ENCODE results near the gene TRMO. TPM values are rescaled to one million over a fixed set of nuclear protein-coding genes. Genes with fewer than 3 reads are reported as not detected.

The TRMO gene
- total RNA-seq, 1 donor from 2014 or later = 8.5 TPM

GRCh38 chr9:97935276-97935675, 13.0 kb upstream of the TRMO start:
- no peaks in the 10 kb centered on the region for H3K9me3 ChIP-seq (ENCODE audit: insufficient read depth, low read depth, low read length)
- H3K9me3 Mint-ChIP-seq (ENCODE audit: unreplicated experiment) = peaks cover 1% of the 10 kb centered on the region
- H4K20me1 ChIP-seq (ENCODE audit: insufficient read depth, low read length) = no peaks in the 10 kb centered on the region
- no peak for DNase-seq (ENCODE audit: low read depth)
- no peak overlapping the region for H2AFZ ChIP-seq (ENCODE audit: low read depth, low read length)
- H3K4me3 Mint-ChIP-seq (ENCODE audit: unreplicated experiment) = no peak overlapping the region
- H3K36me3 ChIP-seq (ENCODE audit: insufficient read depth, low read length) = no peaks in the 10 kb centered on the region
- H3K4me1 ChIP-seq (ENCODE audit: insufficient read depth, low read length) = no peaks in the 10 kb centered on the region
- H3K4me3 ChIP-seq (ENCODE audit: insufficient read depth, low read depth, low read length) = no peak overlapping the region
- no peaks in the 10 kb centered on the region for H3K4me1 Mint-ChIP-seq (ENCODE audit: low read depth, unreplicated experiment)
- H3K27ac Mint-ChIP-seq (ENCODE audit: unreplicated experiment) = no peak overlapping the region
- peaks cover 56% of the 10 kb centered on the region for H3K27me3 Mint-ChIP-seq (ENCODE audit: low read depth, unreplicated experiment)
- peaks cover 54% of the 10 kb centered on the region for H3K27me3 ChIP-seq (ENCODE audit: insufficient read depth, low read length)
- H3K4me2 ChIP-seq (ENCODE audit: low read length) = no peak overlapping the region
- no peak overlapping the region for H3K9ac ChIP-seq (ENCODE audit: low read length)
- no peaks in the 10 kb centered on the region for H3K36me3 Mint-ChIP-seq (ENCODE audit: low read depth, unreplicated experiment)
- no peaks in the 10 kb centered on the region for H3K79me2 ChIP-seq (ENCODE audit: insufficient read depth, low read length)
- FAIRE-seq = no peak
- no peak overlapping the region for H3K27ac ChIP-seq (ENCODE audit: low read depth, low read length)
- TF ChIP-seq EZH2 (IDR thresholded peaks at IDR 0.05; ENCODE audit: insufficient read depth, low read length) (no peak), CTCF (IDR thresholded peaks at IDR 0.05; ENCODE audit: insufficient read depth, low read depth, low read length) (no peak)

GRCh38 chr9:97934321-97935115, 12.2 kb upstream of the TRMO start:
- Mint-ChIP-seq H3K4me3 (ENCODE audit: unreplicated experiment) (no peak overlapping the region), H3K4me1 (ENCODE audit: low read depth, unreplicated experiment) (no peaks in the 10 kb centered on the region), H3K9me3 (ENCODE audit: unreplicated experiment) (peaks cover 1% of the 10 kb centered on the region), H3K27ac (ENCODE audit: unreplicated experiment) (no peak overlapping the region), H3K36me3 (ENCODE audit: low read depth, unreplicated experiment) (no peaks in the 10 kb centered on the region), H3K27me3 (ENCODE audit: low read depth, unreplicated experiment) (peaks cover 59% of the 10 kb centered on the region)
- H3K79me2 ChIP-seq (ENCODE audit: insufficient read depth, low read length) = no peaks in the 10 kb centered on the region
- H3K27me3 ChIP-seq (ENCODE audit: insufficient read depth, low read length) = peaks cover 58% of the 10 kb centered on the region
- H3K4me1 ChIP-seq (ENCODE audit: insufficient read depth, low read length) = no peaks in the 10 kb centered on the region
- H3K4me3 ChIP-seq (ENCODE audit: insufficient read depth, low read depth, low read length) = no peak overlapping the region
- no peaks in the 10 kb centered on the region for H4K20me1 ChIP-seq (ENCODE audit: insufficient read depth, low read length)
- H3K36me3 ChIP-seq (ENCODE audit: insufficient read depth, low read length) = no peaks in the 10 kb centered on the region
- H3K4me2 ChIP-seq (ENCODE audit: low read length) = no peak overlapping the region
- no peak overlapping the region for H3K9ac ChIP-seq (ENCODE audit: low read length)
- no peak for FAIRE-seq
- TF ChIP-seq CTCF (IDR thresholded peaks at IDR 0.05; ENCODE audit: insufficient read depth, low read depth, low read length) (no peak), EZH2 (IDR thresholded peaks at IDR 0.05; ENCODE audit: insufficient read depth, low read length) (no peak)
- H2AFZ ChIP-seq (ENCODE audit: low read depth, low read length) = no peak overlapping the region
- H3K9me3 ChIP-seq (ENCODE audit: insufficient read depth, low read depth, low read length) = no peaks in the 10 kb centered on the region
- no peak for DNase-seq (ENCODE audit: low read depth)
- H3K27ac ChIP-seq (ENCODE audit: low read depth, low read length) = no peak overlapping the region

Data from astrocyte (in vitro differentiated cells and primary cell).